Measurements from ENCODE around the gene STXBP5L. TPM values are rescaled to one million over a fixed set of nuclear protein-coding genes. Genes with fewer than 3 reads are reported as not detected.
"Not testable (repeated sequence)": the region's sequence is repeated elsewhere in the genome, so short reads cannot be mapped to it uniquely, and the experiment has no call there.

Gene STXBP5L
- total RNA-seq, 1 experiment from 2014 or later = 0.02 TPM

GRCh38 chr3:121414924-121415323, 506.9 kb downstream of the STXBP5L start:
- DNase-seq (ENCODE audit: extremely low read depth, low read depth) = no peak

GRCh38 chr3:121418182-121418581, 510.2 kb downstream of the STXBP5L start:
- no peak for DNase-seq (ENCODE audit: extremely low read depth, low read depth)

- DNase-seq (ENCODE audit: extremely low read depth, low read depth) = no peak
Observed at GRCh38 chr3:121424549-121424948, 516.5 kb downstream of the STXBP5L start.

GRCh38 chr3:121430664-121431215, 522.7 kb downstream of the STXBP5L start:
- no peak for DNase-seq (ENCODE audit: extremely low read depth, low read depth)

GRCh38 chr3:121431726-121432517, 523.9 kb downstream of the STXBP5L start:
- no peak for DNase-seq (ENCODE audit: extremely low read depth, low read depth)

GRCh38 chr3:121436074-121436473, 528.1 kb downstream of the STXBP5L start:
- no peak for DNase-seq (ENCODE audit: extremely low read depth, low read depth)

GRCh38 chr3:121436641-121437040, 528.6 kb downstream of the STXBP5L start:
- no peak for DNase-seq (ENCODE audit: extremely low read depth, low read depth)

GRCh38 chr3:121443456-121443855, 535.5 kb downstream of the STXBP5L start:
- DNase-seq (ENCODE audit: extremely low read depth, low read depth) = no peak

GRCh38 chr3:121451752-121452151, 543.7 kb downstream of the STXBP5L start:
- DNase-seq (ENCODE audit: extremely low read depth, low read depth) = not testable (repeated sequence)

- no peak for DNase-seq (ENCODE audit: extremely low read depth, low read depth)
Observed at GRCh38 chr3:121462565-121462964, 554.6 kb downstream of the STXBP5L start.

- no peak for DNase-seq (ENCODE audit: extremely low read depth, low read depth)
Observed at GRCh38 chr3:121463745-121464144, 555.7 kb downstream of the STXBP5L start.

GRCh38 chr3:121467085-121467484, 559.1 kb downstream of the STXBP5L start:
- no peak for DNase-seq (ENCODE audit: extremely low read depth, low read depth)

- DNase-seq (ENCODE audit: extremely low read depth, low read depth) = no peak
Observed at GRCh38 chr3:121473001-121473400, 565.0 kb downstream of the STXBP5L start.

Small RNA genes lying within 50 kb of the gene (small RNA-seq; reads per million reads assigned to genes)
- 0 reads per million in 2 experiments for gene MIR5682

Other genes starting within 250 kb of the STXBP5L start
- gene HGD, start 226.0 kb upstream of the STXBP5L start, total RNA-seq (2014; rRNA removed; shearing (Covaris generic)) = 1.3 and 2.2 TPM in 2 replicates
- gene RABL3, start 165.7 kb upstream of the STXBP5L start, total RNA-seq (2014; rRNA removed; shearing (Covaris generic)) = 15.1 and 21.2 TPM in 2 replicates
- gene GTF2E1, start 165.5 kb upstream of the STXBP5L start, total RNA-seq (2014; rRNA removed; shearing (Covaris generic)) = 16.9 and 19.1 TPM in 2 replicates